K562 (cell line): Measurements from ENCODE around the gene SLC35A2. TPM values are rescaled to one million over a fixed set of nuclear protein-coding genes. Genes with fewer than 3 reads are reported as not detected.
A peak's percentile ranks its signal among the peaks of the same experiment; 100 is the strongest.

Source experiments
- BCLAF1 ChIP-seq, 2 experiments: fragments of 450-650 bp in 1 of 2; IDR thresholded peaks; 2 replicates each; pipeline ENCODE4 v1.6.1; 2011 to 2017; ENCODE audit warnings: low read depth in 2 of 2, antibody characterized with exemption in 1 of 2, borderline replicate concordance in 1 of 2, low read length in 1 of 2, mild to moderate bottlenecking in 1 of 2, mixed read lengths in 1 of 2; ENCODE audit not compliant: control insufficient read depth in 1 of 2
- CBX3 ChIP-seq, 2 experiments: IDR thresholded peaks; 1 replicate in 1 of 2; 2 replicates in 1 of 2; pipeline ENCODE4 v1.6.1; 2012; ENCODE audit warnings: inconsistent platforms in 2 of 2, low read length in 2 of 2, borderline replicate concordance in 1 of 2, control low read depth in 1 of 2
- CHCHD3 ChIP-seq: fragments of 250-450 bp; sonication (Bioruptor Pico); IDR thresholded peaks from 2 replicates; pipeline ENCODE4 v2.1.2; 2022; ENCODE audit warnings: mild to moderate bottlenecking
- HCFC1 ChIP-seq: IDR thresholded peaks from 2 replicates; pipeline ENCODE4 v1.6.1; 2012; ENCODE audit warnings: low read depth, low read length, improper control_type of control experiment
- HDAC3 ChIP-seq: fragments of 450-650 bp; IDR thresholded peaks from 2 replicates; pipeline ENCODE4 v1.6.1; 2018; ENCODE audit warnings: borderline replicate concordance, mild to moderate bottlenecking, moderate library complexity; ENCODE audit not compliant: partially characterized antibody
- HMGN3 ChIP-seq: IDR thresholded peaks from 2 replicates; pipeline ENCODE4 v1.6.1; 2011; ENCODE audit warnings: borderline replicate concordance, low read depth, mild to moderate bottlenecking, mixed read lengths, low read length; ENCODE audit not compliant: insufficient read length; ENCODE audit errors: extremely low read depth
- ILF3 ChIP-seq: fragments of 450-650 bp; IDR thresholded peaks from 2 replicates; pipeline ENCODE4 v1.6.1; 2018; ENCODE audit warnings: antibody characterized with exemption, mild to moderate bottlenecking, moderate library complexity, borderline replicate concordance
- MCM5 ChIP-seq: fragments of 450-650 bp; IDR thresholded peaks from 2 replicates; pipeline ENCODE4 v1.6.1; 2016; ENCODE audit warnings: low read depth
- PURB ChIP-seq: sonication (generic); formaldehyde crosslinking; IDR thresholded peaks from 2 replicates; pipeline ENCODE4 v1.9.0; 2021; ENCODE audit warnings: low read depth, mild to moderate bottlenecking, missing genetic modification reagents
- SNIP1 ChIP-seq: fragments of 450-650 bp; IDR thresholded peaks from 2 replicates; pipeline ENCODE4 v1.7.1; 2017; ENCODE audit warnings: low read depth, mild to moderate bottlenecking
- TBP ChIP-seq: optimal IDR thresholded peaks from 2 replicates; pipeline ENCODE3; 2011; ENCODE audit warnings: low read depth, low read length, improper control_type of control experiment
- TGIF2 ChIP-seq: sonication (generic); formaldehyde crosslinking; IDR thresholded peaks from 2 replicates; pipeline ENCODE4 v1.8.1; 2022; ENCODE audit warnings: mild to moderate bottlenecking, missing genetic modification reagents, moderate library complexity
- YY1 ChIP-seq, 3 experiments: IDR thresholded peaks; 2 replicates each; pipeline ENCODE4 v1.6.1; 2011; ENCODE audit warnings: low read length in 2 of 3, mild to moderate bottlenecking in 2 of 3, moderate library complexity in 2 of 3, borderline replicate concordance in 1 of 3, control low read depth in 1 of 3, low read depth in 1 of 3; ENCODE audit not compliant: insufficient read depth in 3 of 3, insufficient replicate concordance in 2 of 3, control insufficient read depth in 1 of 3, insufficient read length in 1 of 3; ENCODE audit errors: extremely low read depth in 1 of 3
- ZNF184 ChIP-seq: sonication (generic); formaldehyde crosslinking; IDR thresholded peaks from 2 replicates; pipeline ENCODE4 v1.5.0; 2020; ENCODE audit warnings: missing genetic modification reagents
- ZNF311 ChIP-seq: fragments of 250-450 bp; sonication (Bioruptor Pico); IDR thresholded peaks from 2 replicates; pipeline ENCODE4 v1.4.0; 2020; ENCODE audit warnings: mild to moderate bottlenecking, moderate library complexity
- ZNF316 ChIP-seq: fragments of 450-650 bp; IDR thresholded peaks from 2 replicates; pipeline ENCODE4 v1.6.1; 2016
- ZNF41 ChIP-seq: fragments of 250-450 bp; sonication (Bioruptor Pico); conservative IDR thresholded peaks from 2 replicates; pipeline ENCODE4 v1.4.0; 2020; ENCODE audit warnings: mild to moderate bottlenecking
- ZNF592 ChIP-seq: fragments of 450-650 bp; IDR thresholded peaks from 2 replicates; pipeline ENCODE4 v1.6.1; 2017; ENCODE audit warnings: antibody characterized with exemption, mild to moderate bottlenecking
- ZNF695 ChIP-seq: fragments of 450-650 bp; formaldehyde crosslinking; IDR thresholded peaks from 2 replicates; pipeline ENCODE4 v1.4.0; 2020; ENCODE audit warnings: mild to moderate bottlenecking, moderate library complexity
- ZNF707 ChIP-seq: fragments of 250-450 bp; sonication (Bioruptor Pico); conservative IDR thresholded peaks from 2 replicates; pipeline ENCODE4 v1.8.0; 2022; ENCODE audit warnings: inconsistent platforms, mild to moderate bottlenecking, moderate library complexity
- polyA plus RNA-seq, 8 experiments: library from polyadenylated mRNA; depleted of rRNA in 4 of 8; stranded (reverse) in 5 of 8; unstranded in 3 of 8; fragments of >200 nt; fragmentation: Nextera tagmentation in 2 of 8; fragmentation: Illumina TruSeq in 1 of 8; extraction: Ambion mirVana in 2 of 8; extraction: Trizol in 1 of 8; gene quantifications; 2 replicates each; pipeline versions ENCODE4 v1.2.1 to v1.2.3, GENCODE V29; 2011 to 2014; ENCODE audit warnings: inconsistent platforms in 1 of 8, missing spikeins in 1 of 8
- total RNA-seq, 7 experiments: library from RNA; depleted of rRNA in 6 of 7; stranded (reverse); fragments of >200 nt in 6 of 7; fragmentation: Illumina TruSeq in 2 of 7; extraction: Trizol in 2 of 7; gene quantifications; 2 replicates each; pipeline versions ENCODE4 v1.2.1 to v1.2.3, GENCODE V29; 2011 to 2021; ENCODE audit warnings: low replicate concordance in 1 of 7
- TF ChIP-seq, protein P1 (sequence below): fragments of 250-450 bp; sonication (Bioruptor Pico); IDR thresholded peaks from 2 replicates; pipeline ENCODE4 v1.8.0; 2021; ENCODE audit warnings: mild to moderate bottlenecking, moderate library complexity

Gene SLC35A2
- total and polyA plus RNA-seq, 9 of the 15 experiments (the other 6 are each of a cell fraction or from before 2014, with no cell fraction given) = 3.3 to 38.9 (median 20.0) TPM

DNA sequence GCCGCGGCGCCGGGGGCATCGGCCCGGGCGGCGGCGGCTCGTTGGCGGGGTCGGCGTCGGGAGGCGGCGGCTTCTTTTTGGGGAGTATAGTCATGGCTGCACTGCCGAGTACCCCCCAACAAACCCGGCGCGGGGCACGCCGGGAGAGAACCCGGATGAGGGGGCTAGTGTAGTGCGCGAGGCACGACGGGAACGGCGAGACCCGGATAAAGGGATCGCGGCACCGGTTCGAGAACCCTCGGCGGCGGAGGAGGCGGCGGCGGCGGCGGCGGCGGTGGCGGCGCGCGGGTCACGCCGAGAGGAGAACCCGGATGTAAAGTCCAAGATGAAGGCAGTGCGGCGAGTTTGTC is 46.0 kb upstream of the SLC35A2 start, which contains the start of gene OTUD5 (continued):
- no peak for TF ChIP-seq ZNF707 (CRISPR knock-in tag)
- no peak for TF ChIP-seq SNIP1
- TF ChIP-seq BCLAF1 (IDR thresholded peaks at IDR 0.05; ENCODE audit: borderline replicate concordance in 1 of 2, control insufficient read depth in 1 of 2, low read depth in 2 of 2, low read length in 1 of 2) = no peak
- TF ChIP-seq YY1 (IDR thresholded peaks at IDR 0.05; ENCODE audit: borderline replicate concordance in 1 of 3, control insufficient read depth in 1 of 3, extremely low read depth in 1 of 3, insufficient read depth in 3 of 3, insufficient read length in 1 of 3, insufficient replicate concordance in 2 of 3, low read depth in 1 of 3, low read length in 2 of 3) = peak in 2 of 3 experiments; percentile 54 to 69
- no peak for TF ChIP-seq HMGN3
- peak; percentile 53 for TF ChIP-seq HCFC1
- no peak for TF ChIP-seq HDAC3
- TF ChIP-seq PURB (CRISPR knock-in tag) = no peak
- TF ChIP-seq ZNF311 (CRISPR knock-in tag) = no peak
- TF ChIP-seq CBX3 (IDR thresholded peaks at IDR 0.05; ENCODE audit: borderline replicate concordance in 1 of 2, low read length in 2 of 2) = no peak
- TF ChIP-seq TBP = no peak
- no peak for TF ChIP-seq ZNF184 (CRISPR knock-in tag)
- TF ChIP-seq CHCHD3 (CRISPR knock-in tag) = no peak
- TF ChIP-seq ZNF695 = no peak
- TF ChIP-seq ZNF592 = peak; percentile 76; the same call in 1 of the 2 replicates
- no peak for TF ChIP-seq TGIF2 (CRISPR knock-in tag)
- 0 out of 2 replicates have a peak, but pooled peaks have one; percentile 9 for TF ChIP-seq ZNF41 (CRISPR knock-in tag)
- TF ChIP-seq ILF3 = no peak
- TF ChIP-seq, protein P1, sequence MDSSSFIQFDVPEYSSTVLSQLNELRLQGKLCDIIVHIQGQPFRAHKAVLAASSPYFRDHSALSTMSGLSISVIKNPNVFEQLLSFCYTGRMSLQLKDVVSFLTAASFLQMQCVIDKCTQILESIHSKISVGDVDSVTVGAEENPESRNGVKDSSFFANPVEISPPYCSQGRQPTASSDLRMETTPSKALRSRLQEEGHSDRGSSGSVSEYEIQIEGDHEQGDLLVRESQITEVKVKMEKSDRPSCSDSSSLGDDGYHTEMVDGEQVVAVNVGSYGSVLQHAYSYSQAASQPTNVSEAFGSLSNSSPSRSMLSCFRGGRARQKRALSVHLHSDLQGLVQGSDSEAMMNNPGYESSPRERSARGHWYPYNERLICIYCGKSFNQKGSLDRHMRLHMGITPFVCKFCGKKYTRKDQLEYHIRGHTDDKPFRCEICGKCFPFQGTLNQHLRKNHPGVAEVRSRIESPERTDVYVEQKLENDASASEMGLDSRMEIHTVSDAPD (CRISPR knock-in tag) = no peak
- no peak for TF ChIP-seq MCM5
- TF ChIP-seq ZNF316 = no peak
